HG03045 (cell line): ENCODE results near the gene ATF6.
"Not testable (repeated sequence)": the region's sequence is repeated elsewhere in the genome, so short reads cannot be mapped to it uniquely, and the experiment has no call there.

Experiments
- ATAC-seq: cut with Tn5 transposase; IDR thresholded peaks from one replicate; pipeline ENCODE4 v1.9.1; 2021; ENCODE audit warnings: mild to moderate bottlenecking, moderate library complexity; ENCODE audit not compliant: unreplicated experiment

Gene ATF6

DNA sequence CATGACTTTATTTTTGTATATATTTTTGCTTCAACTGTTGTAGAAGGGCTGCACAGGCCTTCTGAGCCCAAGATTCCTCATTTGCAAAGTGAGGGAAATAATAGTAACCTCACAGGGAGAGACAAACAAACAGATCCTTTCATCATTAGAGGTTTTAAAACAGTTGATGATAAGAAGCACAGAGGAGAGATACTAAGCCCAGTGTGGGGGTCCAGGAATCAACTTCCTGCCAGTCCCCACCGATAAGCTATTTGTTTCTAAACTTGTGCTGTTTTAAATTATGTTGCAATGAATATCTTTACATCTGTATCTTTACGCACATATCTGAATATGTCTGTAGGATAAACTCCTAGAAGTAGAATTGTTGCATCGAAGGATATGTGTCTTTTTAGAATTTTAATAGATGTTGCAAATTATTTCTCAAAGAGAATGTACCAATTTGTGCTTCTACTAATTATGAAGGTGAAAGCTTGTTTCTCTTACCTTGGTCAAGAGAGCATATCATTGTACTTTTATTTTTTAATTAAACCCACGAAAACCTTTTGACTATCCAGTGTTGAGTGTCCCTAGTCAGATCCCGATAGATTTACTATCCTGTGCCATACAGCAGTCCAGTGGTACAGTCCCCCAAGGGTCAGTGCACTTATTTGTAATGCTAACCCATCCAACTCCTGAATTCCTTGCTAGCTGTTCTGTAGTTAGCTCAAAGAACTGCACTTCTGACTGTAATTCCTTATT lies 34.0 kb upstream of the ATF6 start:
- no peak for ATAC-seq

DNA sequence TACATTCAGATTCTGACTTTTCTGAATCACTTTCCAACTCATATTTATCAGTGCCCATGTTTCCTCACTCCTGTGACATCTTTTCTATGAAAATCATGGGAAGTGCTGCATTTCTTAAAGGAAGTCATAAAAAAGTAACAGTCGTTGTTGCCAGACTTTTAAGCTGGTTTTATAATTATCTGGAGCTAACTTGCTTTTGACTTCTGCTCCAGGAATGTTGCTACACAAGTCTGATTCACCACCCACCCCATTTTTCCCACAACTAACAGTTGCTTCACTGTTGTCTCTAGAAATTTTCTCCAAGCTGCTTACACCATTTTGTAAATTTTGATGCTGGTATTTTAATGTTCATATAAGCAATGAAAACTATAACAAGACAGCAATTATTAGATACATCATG lies 32.6 kb upstream of the ATF6 start:
- no peak for ATAC-seq

DNA sequence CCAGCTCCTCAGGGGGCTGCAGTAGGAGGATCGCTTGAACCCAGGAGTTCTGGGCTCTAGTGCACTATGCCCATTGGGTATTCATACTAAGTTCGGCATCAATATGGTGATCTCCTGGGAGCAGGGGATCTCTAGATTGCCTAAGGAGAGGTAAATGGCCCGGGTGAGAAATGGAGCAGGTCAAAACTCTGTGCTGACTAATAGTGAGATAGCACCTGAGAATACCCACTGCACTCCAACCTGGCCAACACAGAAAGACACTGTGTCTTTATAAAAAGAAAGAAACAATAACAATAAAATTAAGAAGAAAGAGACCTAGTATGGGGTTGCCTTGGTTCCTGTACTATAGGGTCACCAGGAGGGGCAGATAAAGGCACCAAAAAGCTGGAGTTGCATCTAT lies 30.3 kb upstream of the ATF6 start:
- no peak for ATAC-seq

DNA sequence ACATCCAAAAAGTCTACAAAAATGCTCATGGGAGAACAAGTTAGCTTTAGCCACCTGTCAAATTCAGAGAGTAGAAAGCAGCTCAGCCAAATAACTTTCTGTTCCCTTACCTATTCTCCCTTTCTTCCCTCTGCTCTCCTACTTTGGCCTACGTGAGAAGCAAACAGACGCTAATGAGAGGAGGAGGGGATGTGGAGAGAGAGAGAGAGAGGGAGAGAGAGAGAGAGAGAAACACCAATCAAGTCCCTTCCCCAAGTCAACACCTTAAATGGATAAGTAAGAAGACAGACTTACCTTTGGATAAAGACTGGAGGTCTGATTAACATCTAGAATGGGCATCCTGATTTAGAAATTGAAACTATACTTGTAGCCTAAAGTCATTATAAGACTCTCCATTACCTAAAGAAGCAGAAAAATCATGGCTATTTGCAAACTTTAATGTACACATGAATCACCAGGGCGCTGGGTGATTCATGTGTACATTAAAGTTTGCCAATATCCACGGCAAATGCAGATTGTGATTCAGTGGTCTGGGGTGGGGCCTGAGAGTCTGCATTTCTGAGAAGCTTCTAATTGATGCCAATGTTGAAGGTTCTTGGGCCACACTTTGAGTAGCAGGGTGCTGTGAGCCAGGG lies 29.7 kb upstream of the ATF6 start:
- ATAC-seq: no peak

DNA sequence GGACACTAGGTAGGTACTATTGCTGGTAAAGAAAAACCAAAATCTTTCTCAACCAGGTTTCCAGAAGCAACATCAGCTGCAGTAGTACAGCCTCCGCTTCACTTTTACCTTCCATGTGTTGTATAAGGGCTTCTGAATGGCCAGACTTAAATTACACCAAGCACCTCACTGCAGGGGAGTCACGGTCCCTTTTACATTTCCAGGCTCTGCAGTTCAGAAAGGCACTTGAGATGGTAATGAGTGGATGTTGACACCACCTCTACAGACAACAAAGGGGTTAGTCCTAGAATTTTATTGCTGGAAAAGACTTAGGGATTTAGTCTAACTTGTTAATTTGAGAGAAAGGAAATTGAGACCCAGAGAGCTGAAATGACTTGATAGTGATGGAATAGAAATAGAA lies 28.5 kb upstream of the ATF6 start:
- no peak for ATAC-seq

DNA sequence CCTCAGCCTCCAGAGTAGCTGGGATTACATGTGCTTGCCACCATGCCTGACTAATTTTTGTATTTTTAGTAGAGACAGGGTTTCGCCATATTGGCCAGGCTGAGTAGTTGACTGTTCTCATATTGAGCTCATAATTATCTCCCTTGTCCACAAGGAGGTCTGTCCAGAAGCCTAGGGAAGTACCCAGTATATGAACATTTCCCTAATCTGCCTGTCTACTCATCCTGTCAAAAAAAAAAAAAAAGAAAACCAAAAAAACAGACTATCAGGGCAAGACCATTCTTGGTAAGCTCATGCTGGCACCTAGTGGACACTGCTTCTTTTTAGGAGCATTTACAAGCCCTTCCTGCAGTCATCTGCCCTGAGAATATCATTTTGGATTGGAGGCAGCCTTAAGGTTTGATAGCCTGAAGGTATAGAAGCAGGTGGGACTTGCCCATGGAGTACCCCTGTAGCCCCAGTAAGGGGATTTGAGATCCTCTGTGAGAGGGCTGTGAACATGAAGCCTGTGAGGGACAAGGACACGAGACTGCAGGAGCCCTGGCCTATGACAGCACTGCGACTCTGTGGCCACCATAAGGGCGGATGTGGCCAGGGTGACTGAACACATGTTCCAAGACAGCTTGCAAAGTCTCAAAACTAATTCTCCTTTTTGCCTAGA lies 27.4 kb upstream of the ATF6 start:
- ATAC-seq: peak; percentile 67

DNA sequence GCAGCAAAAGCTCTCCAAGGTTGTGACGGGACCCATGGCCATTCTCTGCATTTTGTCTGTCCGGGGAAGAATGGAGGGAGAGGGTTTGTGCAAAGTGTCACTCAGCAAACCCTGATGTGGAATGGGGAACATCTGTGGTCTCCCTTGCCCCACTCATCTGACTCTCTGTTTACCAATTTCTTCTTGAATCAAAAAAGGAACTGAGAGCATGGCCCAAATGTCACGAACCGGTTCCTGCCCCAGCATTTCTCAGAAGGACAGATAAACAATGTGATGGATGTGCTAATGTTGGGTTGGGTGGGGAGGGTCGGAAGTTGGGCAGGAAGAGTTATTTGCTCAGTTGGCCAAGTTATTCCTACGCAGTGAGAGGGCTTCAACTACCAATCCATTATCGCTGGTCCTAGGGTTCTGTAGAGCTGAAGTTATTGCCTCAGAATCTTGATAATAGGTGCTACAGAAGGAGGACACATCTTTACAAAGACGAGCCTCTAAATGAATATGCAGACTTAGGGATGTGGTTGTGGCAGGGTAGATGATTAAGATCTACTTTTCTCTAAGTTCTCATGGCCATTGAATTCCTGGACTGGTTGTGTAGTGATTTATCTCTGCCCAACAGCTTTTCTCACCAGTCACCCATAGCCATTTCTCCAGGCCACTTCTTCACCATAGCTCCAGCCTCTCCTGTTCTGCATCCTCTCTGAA lies 26.1 kb upstream of the ATF6 start:
- no peak for ATAC-seq

DNA sequence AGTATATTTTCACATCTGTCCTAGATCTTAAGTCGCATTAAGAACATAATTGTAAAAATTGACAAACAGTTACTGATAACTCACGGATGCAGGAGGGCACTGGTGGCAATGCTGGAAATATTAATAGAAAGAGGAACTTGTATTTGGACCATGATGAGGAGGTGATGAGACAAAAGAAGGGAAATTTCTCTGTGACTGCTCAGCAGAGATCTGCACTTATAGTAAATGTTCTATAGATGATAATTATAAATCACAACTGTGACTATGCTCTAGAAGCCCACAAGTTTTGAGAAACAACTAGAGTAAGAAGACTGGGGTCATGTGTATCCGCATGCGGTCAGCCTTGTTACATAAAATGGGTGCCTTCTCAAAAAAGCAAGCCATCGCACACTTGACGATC lies 25.2 kb upstream of the ATF6 start:
- no peak for ATAC-seq

DNA sequence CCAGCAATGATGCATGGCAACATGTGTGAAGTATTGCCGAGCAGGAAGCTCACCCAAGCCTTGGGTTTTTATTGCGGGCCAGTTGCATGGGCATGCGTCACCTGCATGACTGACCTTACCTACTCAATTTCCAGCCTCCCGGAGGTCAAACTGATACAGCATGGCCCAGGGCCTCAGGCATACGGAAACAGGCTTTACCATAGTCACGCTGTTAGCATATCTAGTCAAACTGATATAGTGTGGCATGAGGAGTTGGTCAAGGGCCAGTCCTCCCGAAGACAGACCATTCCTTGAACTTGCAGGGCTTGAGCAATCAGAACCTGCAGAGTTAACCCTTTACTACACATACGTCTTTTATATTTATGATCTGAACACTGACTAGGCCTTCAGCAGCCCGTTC lies 22.9 kb upstream of the ATF6 start:
- ATAC-seq: no peak

DNA sequence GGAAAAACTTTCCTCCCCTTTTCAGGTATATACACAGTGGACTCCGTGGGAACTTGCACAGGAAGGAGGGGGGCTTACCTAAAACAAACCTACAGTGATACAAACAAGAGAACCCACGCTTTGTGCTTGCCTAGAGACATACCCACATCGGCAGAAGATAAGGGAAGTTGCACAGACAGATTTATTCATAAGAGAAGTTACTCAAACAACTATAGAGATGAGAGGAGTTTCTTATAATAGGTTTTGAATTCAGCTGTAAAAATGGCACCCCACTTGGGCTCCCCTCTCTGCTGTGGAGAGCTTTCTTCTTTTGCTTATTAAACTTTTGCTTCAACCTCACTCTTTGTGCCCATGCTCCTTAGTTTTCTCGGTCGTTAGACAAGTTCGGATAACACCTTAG lies 18.3 kb upstream of the ATF6 start:
- no peak for ATAC-seq

DNA sequence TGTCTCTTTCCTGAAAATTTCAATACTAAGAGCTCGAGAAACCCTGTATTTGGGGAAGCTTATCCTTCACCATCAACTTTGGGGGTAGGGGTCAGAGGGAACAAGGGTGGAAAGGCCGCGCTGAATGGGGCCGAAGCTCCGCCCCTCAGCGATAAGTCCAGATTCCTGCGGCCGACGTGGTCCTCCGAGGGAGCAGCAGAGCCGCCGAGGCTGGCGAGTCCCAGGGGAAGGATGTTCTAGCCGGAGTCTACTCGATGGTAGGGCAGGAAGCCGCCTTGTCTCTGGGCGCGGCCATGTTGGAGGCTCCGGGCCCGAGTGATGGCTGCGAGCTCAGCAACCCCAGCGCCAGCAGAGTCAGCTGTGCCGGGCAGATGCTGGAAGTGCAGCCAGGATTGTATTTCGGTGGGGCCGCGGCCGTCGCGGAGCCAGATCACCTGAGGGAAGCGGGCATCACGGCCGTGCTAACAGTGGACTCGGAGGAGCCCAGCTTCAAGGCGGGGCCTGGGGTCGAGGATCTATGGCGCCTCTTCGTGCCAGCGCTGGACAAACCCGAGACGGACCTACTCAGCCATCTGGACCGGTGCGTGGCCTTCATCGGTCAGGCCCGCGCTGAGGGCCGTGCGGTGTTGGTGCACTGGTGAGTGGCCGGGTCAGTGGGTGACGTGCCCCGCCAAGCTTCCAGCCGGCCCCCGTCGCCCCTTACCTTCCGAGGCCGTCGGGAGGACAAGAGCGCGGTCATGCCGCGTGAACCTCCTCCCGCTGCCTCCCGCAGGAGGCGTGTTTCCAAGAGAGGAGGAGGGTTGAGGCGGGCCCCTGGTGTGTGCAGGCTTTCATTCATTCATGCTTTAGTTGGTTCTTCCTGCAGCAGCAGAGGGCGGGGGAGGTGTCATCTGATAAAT lies 16.4 kb upstream of the ATF6 start, which contains the start of gene DUSP12:
Gene DUSP12 (plus strand): TSS at position 278 of the 899 bp plus-strand sequence. CDS start 16 bp downstream, at position 294.
- ATAC-seq: peak; percentile 96

DNA sequence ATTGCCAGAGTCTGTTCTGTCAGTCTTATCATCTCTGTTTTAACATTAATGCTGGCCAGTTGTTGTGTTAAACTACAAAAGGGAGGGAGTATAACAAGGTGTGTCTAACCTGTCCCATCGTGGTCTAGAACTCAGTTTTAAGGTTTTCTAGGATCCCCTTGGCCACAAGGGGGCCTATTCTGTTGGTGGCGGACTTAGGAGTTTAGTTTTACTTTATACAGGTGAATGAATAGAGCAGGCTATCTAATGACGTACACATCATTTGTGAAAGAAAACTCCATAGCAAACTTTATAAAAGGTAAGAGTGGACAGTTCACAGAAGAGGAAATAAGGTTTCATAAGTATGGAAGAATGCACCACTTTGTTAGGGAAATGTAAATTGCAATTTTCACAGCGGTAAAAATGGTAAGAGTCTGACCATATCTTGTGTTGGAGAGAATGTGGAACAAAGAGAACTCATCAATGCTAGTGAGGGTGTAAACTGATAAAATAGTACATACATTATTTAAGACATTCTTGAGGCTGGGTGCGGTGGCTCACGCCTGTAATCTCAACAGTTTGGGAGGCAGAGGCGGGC lies 2.5 kb upstream of the ATF6 start:
- ATAC-seq: no peak

DNA sequence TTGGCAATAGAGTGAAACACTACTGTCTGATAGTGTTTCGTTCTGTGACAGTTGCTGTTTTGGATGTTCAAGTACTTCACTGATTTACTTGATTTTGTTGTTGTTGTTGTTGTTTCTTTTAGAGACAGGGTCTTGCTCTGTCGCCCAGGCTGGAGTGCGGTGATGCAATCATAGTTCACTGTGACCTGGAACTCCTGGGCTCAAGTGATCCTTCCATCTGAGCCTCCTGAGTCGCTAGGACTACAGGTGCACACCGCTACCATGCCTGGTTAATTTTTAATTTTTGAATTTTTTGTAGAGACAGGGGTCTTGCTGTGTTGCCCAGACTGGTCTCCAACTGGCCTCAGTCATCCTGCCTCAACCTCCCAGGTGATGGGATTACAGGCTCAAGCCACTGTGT lies 2.3 kb downstream of the ATF6 start:
- no peak for ATAC-seq

DNA sequence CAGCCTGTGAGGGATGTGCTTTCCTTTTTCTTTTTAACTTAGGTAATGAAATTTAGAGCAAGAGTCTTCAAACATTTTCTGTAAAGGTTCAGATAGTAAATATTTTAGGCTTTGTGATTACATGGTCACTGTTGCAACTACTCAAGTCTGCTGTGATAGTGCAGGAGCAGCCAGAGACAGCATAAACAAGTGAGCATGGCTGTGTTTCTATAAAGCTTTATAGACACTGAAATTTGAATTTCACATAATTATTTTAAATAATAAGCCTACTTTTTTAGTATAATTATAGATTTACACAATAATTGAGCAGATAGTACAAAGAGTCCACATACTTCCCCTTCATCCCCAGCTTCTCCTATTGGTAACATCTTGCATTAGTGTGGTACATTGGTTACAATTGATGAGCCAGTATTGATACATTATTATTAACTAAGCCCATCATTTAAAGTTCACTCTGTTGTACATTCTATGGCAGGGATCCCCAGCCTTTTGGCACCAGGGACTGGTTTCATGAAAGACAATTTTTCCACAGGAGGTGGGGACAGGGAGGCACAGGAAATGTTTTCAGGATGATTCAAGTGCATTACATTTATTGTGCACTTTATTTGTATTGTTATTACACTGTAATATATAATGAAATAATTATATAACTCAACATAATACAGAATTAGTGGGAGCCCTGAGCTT lies 3.0 kb downstream of the ATF6 start:
- no peak for ATAC-seq

DNA sequence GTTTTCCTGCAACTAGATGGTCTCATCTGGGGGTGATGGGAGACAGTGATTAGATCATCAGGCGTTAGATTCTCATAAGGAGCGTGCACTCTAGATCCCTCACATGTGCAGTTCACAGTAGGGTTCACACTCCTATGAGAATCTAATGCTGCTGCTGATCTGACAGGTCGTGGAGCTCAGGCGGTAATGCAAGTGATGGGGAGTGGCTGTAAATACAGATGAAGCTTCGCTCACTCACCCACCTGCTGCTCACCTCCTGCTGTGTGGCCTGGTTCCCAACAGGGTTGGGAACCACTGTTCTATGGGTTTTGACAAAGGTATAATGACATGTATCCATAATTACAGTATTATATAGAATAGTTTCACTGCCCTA lies 3.5 kb downstream of the ATF6 start:
- ATAC-seq: not testable (repeated sequence)

DNA sequence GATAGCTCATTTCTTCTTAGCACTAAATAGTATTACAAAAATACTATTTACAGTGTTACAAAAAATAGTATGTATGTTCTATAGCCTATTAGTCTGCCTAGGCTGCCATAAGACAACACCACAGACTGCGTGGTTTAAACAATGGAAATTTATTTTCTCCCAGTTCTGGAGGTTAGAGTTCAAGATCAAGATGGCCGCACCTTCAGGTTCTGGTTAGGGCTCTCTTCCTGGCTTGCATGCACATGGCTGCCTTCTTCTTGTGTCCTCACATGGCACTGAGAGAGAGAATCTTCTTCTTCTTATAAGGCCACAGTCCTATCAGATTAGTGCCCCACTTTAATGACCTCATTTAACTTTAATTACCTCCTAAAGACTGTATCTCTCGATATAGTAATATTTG lies 4.1 kb downstream of the ATF6 start:
- no peak for ATAC-seq

DNA sequence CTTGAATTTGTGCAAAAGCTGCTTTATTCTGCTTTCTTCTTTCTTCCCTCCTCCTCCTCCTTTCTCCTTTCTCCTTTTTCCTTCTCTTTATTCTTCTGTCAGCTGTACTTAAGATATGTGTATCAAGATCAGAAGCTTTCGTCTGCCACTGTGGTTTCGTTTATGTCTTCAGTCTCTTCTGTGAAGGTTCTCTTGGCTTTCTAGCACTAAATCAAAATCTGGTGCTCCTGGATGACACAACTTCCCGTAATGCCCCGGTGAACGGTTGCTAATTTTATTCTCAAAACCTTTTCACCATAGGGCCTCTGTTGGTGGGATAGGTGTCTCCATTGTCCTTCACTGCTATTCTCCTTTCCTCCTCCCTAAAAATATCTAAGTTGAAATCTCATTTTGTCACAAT lies 5.0 kb downstream of the ATF6 start:
- no peak for ATAC-seq

DNA sequence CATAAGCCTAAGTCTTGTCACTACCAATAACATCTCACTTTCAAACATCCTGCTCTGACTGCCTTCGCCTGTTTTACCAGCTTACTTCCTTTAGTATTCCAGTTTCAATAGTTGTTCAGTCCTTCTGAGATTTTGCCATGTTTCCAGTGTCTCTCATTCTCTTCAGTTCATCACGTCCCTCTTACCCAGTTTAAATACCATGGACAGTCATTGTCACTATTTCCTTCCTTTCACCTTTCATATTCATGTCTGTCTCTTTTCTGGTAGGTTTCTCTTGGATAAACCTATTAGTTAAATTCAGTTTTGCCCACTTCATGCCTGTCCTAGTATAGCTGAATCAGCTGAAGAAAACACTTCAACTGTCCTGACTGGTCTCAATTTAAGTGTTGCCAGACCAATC lies 5.9 kb downstream of the ATF6 start:
- no peak for ATAC-seq

DNA sequence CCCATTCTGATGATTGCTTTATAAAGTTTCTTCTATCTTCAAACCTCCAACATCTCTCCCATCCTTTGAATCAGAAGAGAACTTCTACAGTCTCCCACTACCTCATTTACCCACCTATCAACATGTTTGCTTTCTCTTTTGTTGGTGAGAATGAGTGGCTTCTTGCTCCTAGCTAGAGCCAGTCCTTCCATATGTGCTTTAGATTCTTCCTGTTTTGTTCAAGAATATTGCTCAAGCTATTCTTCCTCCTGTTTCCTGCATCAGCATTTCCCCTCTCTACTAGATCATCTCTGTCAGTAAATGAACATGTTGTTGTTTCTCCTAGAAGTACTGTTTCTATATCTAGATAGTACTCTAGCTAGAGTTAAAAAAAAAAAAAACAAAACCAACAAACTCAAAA lies 6.3 kb downstream of the ATF6 start:
- no peak for ATAC-seq

DNA sequence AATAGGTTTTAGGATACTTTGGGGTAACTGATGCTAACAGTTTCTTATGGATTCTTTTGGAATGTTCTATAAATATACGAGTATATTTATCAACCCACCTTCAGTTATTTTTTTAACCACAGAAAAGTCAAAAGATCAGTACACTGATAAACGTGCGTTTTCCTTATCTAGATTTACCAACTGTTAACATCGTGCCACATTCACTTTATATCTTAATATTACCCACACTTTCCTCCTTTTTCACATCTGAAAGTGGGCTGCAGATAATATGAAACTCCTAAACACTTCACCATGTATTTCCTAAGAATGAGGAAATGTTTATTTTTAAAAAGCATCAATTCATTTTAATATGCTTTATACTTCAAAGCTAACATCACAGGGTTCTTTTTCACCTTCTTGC lies 7.7 kb downstream of the ATF6 start:
- ATAC-seq: no peak
